Measurements from ENCODE around the gene SNTG2. TPM values are rescaled to one million over a fixed set of nuclear protein-coding genes. Genes with fewer than 3 reads are reported as not detected.

Gene SNTG2
- total RNA-seq, 1 donor from 2014 or later, result 0.47 TPM

DNA sequence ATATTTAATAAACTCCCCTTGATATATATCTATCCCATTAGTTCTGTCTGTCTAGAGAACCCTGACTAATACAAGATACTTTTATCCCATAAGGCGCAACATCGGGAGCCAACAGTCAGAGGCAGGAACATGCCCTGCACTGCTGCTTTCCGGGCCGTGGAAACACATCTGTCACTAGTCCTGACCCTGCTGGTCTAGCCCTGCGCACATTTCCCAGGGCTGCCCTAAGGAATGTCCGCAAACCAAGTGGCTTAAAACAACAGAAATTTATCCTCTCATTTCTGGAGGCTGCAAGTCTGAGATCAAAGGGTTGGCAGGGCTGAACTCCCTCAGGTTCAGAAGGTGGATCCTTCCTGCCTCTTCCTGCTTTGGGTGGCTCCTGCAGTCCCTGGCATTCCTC is 348.4 kb downstream of the SNTG2 start:
- no peaks in the 10 kb centered on the region for H3K9me3 Mint-ChIP-seq
- H3K36me3 Mint-ChIP-seq (ENCODE audit: low read depth), result no peaks in the 10 kb centered on the region
- peaks cover 5% of the 10 kb centered on the region for H3K4me1 Mint-ChIP-seq
- DNase-seq (ENCODE audit: low read depth, low spot score), result no peak
- H3K4me3 Mint-ChIP-seq, result no peak overlapping the region
- H3K27ac Mint-ChIP-seq (ENCODE audit: unreplicated experiment), result no peak overlapping the region
- TF ChIP-seq, protein P1, sequence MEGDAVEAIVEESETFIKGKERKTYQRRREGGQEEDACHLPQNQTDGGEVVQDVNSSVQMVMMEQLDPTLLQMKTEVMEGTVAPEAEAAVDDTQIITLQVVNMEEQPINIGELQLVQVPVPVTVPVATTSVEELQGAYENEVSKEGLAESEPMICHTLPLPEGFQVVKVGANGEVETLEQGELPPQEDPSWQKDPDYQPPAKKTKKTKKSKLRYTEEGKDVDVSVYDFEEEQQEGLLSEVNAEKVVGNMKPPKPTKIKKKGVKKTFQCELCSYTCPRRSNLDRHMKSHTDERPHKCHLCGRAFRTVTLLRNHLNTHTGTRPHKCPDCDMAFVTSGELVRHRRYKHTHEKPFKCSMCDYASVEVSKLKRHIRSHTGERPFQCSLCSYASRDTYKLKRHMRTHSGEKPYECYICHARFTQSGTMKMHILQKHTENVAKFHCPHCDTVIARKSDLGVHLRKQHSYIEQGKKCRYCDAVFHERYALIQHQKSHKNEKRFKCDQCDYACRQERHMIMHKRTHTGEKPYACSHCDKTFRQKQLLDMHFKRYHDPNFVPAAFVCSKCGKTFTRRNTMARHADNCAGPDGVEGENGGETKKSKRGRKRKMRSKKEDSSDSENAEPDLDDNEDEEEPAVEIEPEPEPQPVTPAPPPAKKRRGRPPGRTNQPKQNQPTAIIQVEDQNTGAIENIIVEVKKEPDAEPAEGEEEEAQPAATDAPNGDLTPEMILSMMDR (conservative IDR thresholded peaks at IDR 0.05), result no peak
- no peaks in the 10 kb centered on the region for H3K27me3 Mint-ChIP-seq (ENCODE audit: low read depth)

GRCh38 chr2:1300284-1300683 is 349.6 kb downstream of the SNTG2 start:
- DNase-seq (ENCODE audit: low read depth, low spot score), result no peak
- Mint-ChIP-seq H3K9me3 (no peaks in the 10 kb centered on the region), H3K27me3 (ENCODE audit: low read depth) (no peaks in the 10 kb centered on the region), H3K4me1 (peaks cover 5% of the 10 kb centered on the region), H3K36me3 (ENCODE audit: low read depth) (no peaks in the 10 kb centered on the region), H3K4me3 (no peak overlapping the region), H3K27ac (ENCODE audit: unreplicated experiment) (no peak overlapping the region)
- TF ChIP-seq, protein P1 (conservative IDR thresholded peaks at IDR 0.05), result no peak

DNA sequence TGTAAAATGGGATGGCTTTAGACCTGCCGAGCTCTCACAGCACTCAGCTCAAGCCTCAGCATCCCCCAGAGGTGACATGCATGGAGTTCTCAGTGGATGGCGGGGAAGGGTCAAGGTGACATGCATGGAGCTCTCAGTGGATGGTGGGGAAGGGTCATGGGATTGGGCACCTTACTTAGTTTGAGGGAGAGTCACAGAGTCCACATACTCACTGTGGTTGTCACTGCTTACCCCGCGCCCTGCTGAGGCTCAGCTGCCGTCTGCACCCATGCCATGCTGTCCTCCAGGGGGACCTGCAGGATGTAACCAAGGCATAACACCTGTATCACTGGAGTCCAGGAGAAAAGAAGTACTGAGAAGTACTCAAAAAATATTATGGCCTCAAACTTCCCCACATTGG is 350.4 kb downstream of the SNTG2 start:
- no peak overlapping the region for H3K27ac Mint-ChIP-seq (ENCODE audit: unreplicated experiment)
- no peak for DNase-seq (ENCODE audit: low read depth, low spot score)
- no peaks in the 10 kb centered on the region for H3K9me3 Mint-ChIP-seq
- H3K4me1 Mint-ChIP-seq, result peaks cover 7% of the 10 kb centered on the region
- H3K27me3 Mint-ChIP-seq (ENCODE audit: low read depth), result no peaks in the 10 kb centered on the region
- no peak overlapping the region for H3K4me3 Mint-ChIP-seq
- H3K36me3 Mint-ChIP-seq (ENCODE audit: low read depth), result no peaks in the 10 kb centered on the region
- TF ChIP-seq, protein P1 (conservative IDR thresholded peaks at IDR 0.05), result no peak

- H3K4me3 Mint-ChIP-seq, result no peak overlapping the region
- DNase-seq (ENCODE audit: low read depth, low spot score), result no peak
- peaks cover 6% of the 10 kb centered on the region for H3K27me3 Mint-ChIP-seq (ENCODE audit: low read depth)
- H3K27ac Mint-ChIP-seq (ENCODE audit: unreplicated experiment), result no peak overlapping the region
- peaks cover 2% of the 10 kb centered on the region for H3K9me3 Mint-ChIP-seq
- TF ChIP-seq, protein P1 (conservative IDR thresholded peaks at IDR 0.05), result no peak
- no peaks in the 10 kb centered on the region for H3K36me3 Mint-ChIP-seq (ENCODE audit: low read depth)
- H3K4me1 Mint-ChIP-seq, result peaks cover 15% of the 10 kb centered on the region
These were observed 354.8 kb downstream of the SNTG2 start for GRCh38 chr2:1305342-1306013.

DNA sequence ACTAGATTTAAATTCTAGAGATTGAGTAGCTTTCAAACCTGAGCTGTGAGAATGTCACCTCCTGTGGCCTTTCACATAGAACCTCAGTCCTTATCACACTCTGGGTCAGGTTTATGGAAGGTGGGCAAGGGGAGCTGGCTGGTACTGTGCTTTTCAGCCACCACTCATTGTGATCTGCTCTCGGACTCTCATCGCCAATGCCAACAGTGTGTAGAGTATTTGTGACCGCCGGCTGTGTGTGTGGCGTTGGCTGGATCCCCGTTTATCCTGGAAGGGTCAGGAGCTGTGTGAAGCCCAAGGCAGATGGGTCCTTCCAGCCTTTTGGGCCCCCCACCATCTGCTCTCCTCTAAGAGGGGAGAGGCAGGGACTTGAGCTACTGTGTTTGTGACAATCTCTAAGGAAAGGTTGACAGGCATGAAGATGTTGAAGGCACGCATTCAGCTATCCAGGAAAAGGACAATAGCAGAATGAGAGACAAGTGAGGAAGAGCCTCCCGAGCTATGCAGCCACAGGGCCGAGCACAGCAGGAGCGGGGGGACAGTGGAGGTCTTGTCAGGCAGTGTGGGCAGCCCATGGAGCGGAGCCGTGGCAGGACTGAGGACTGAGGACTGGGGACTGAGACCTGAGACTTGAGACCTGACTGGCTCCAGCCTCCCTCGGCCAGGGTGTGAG is 355.5 kb downstream of the SNTG2 start:
- peak; percentile 14 for DNase-seq (ENCODE audit: low read depth, low spot score)
- peaks cover 2% of the 10 kb centered on the region for H3K9me3 Mint-ChIP-seq
- peak overlapping the region; percentile 46 for H3K27ac Mint-ChIP-seq (ENCODE audit: unreplicated experiment)
- TF ChIP-seq, protein P1 (conservative IDR thresholded peaks at IDR 0.05), result no peak
- peaks cover 6% of the 10 kb centered on the region for H3K27me3 Mint-ChIP-seq (ENCODE audit: low read depth)
- H3K4me1 Mint-ChIP-seq, result peaks cover 15% of the 10 kb centered on the region
- no peaks in the 10 kb centered on the region for H3K36me3 Mint-ChIP-seq (ENCODE audit: low read depth)
- H3K4me3 Mint-ChIP-seq, result no peak overlapping the region
